Uterus (tissue), 2 donors: ENCODE data around the gene IL36G.

ENCODE experiments used
- POLR2A ChIP-seq, 2 donors: fragments of 450-650 bp; IDR thresholded peaks; one replicate each; pipeline ENCODE4 v1.6.1; 2016; ENCODE audit warnings: antibody characterized with exemption in 2 of 2, mild to moderate bottlenecking in 1 of 2, moderate library complexity in 1 of 2
- TF ChIP-seq, protein P1 (sequence below), 4 experiments: fragments of 200-600 bp in 2 of 4; fragments of 450-650 bp in 2 of 4; sonication (generic) in 2 of 4; IDR thresholded peaks; one replicate each; pipeline ENCODE4 v1.5.1; 2016 to 2019; ENCODE audit warnings: antibody characterized with exemption in 4 of 4, mild to moderate bottlenecking in 2 of 4, moderate library complexity in 1 of 4

DNA sequence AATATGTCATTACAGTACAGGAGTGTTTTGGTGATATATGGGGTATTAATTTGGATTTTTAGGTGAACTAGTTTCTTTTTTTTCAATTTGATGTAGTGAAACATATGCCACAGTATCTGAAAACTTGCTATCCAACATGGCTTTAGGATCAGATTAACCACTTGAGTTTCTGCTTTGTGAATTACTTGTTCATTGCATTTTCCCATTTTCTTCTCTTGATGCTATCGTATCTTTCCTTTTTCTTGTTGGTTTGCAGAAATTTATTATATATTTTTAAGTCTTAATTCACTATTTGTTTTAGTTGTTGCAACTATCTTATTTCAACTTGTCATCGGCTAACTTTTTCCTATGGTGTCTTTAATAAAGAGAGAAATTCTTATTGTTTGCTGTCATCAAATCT, 36.3 kb downstream of the IL36G start:
- TF ChIP-seq, protein P1, sequence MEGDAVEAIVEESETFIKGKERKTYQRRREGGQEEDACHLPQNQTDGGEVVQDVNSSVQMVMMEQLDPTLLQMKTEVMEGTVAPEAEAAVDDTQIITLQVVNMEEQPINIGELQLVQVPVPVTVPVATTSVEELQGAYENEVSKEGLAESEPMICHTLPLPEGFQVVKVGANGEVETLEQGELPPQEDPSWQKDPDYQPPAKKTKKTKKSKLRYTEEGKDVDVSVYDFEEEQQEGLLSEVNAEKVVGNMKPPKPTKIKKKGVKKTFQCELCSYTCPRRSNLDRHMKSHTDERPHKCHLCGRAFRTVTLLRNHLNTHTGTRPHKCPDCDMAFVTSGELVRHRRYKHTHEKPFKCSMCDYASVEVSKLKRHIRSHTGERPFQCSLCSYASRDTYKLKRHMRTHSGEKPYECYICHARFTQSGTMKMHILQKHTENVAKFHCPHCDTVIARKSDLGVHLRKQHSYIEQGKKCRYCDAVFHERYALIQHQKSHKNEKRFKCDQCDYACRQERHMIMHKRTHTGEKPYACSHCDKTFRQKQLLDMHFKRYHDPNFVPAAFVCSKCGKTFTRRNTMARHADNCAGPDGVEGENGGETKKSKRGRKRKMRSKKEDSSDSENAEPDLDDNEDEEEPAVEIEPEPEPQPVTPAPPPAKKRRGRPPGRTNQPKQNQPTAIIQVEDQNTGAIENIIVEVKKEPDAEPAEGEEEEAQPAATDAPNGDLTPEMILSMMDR (IDR thresholded peaks at IDR 0.05): no peak
- no peak for TF ChIP-seq POLR2A (IDR thresholded peaks at IDR 0.05)
